Measurements from ENCODE around the gene EPHB1.

DNA sequence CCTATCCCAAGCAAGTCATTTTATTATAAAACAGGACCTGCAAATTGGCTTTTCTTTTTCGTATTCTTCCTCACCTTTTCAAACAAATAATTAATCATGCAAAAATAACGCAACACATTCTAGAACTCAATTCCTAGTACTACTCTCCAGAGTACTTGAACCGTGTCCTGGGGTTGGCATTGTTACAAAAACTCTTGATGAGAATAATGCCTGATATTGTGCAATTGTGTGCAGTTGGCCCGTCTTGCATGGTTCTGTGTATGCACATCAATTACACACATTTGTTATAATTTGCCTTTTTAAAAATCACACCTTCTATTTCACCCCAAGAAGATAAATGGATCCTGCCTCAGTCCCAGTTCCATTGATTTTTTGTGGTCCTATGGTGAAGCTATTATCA lies 205.4 kb downstream of the EPHB1 start:
- TF ChIP-seq CTCF (IDR thresholded peaks at IDR 0.05) (no peak), POLR2A (IDR thresholded peaks at IDR 0.05) (no peak)

Data from esophagus squamous epithelium (tissue), 4 donors.